IPS DF 6.9 (cell line): Measurements from ENCODE around the gene ANKRD35.
"Not testable (repeated sequence)": the region's sequence is repeated elsewhere in the genome, so short reads cannot be mapped to it uniquely, and the experiment has no call there.

Experiments
- DNase-seq: peaks from one replicate; pipeline ENCODE4 v3.0.0-alpha.2; 2013; ENCODE audit warnings: low read depth, low spot score
- H3K27ac ChIP-seq: one replicate; pipeline ENCODE4 v1.5.1; 2013; ENCODE audit warnings: low read length, control low read depth
- H3K27me3 ChIP-seq: 2 replicates; pipeline ENCODE4 v1.6.1; 2013; ENCODE audit warnings: mild to moderate bottlenecking, low read length; ENCODE audit not compliant: control insufficient read depth, insufficient read depth
- H3K36me3 ChIP-seq: 2 replicates; pipeline ENCODE4 v1.6.1; 2013; ENCODE audit warnings: low read length; ENCODE audit not compliant: control insufficient read depth, insufficient read depth
- H3K4me1 ChIP-seq: 2 replicates; pipeline ENCODE4 v1.6.1; 2013; ENCODE audit warnings: low read length; ENCODE audit not compliant: control insufficient read depth, insufficient read depth
- H3K4me3 ChIP-seq: 2 replicates; pipeline ENCODE4 v1.5.1; 2013; ENCODE audit warnings: mild to moderate bottlenecking, low read length
- H3K9me3 ChIP-seq: 2 replicates; pipeline ENCODE4 v1.6.1; 2013; ENCODE audit warnings: low read length, inconsistent platforms; ENCODE audit not compliant: control insufficient read depth, insufficient read depth
- WGBS: extraction: QIAGEN DNeasy Blood & Tissue Kit; methylation state at CpG from one replicate; pipeline ENCODE4 v1.1.7; 2013; ENCODE audit warnings: mixed read lengths, missing lambda C conversion rate; ENCODE audit not compliant: insufficient read length, insufficient coverage; 5-methylcytosine and 5-hydroxymethylcytosine counted together

The ANKRD35 gene

GRCh38 chr1:145855426-145855948 lies 30.2 kb downstream of the ANKRD35 start:
- Histone ChIP-seq H3K9me3 (no peaks in the 10 kb centered on the region), H3K27ac (no peak overlapping the region), H3K27me3 (no peaks in the 10 kb centered on the region), H3K36me3 (peaks cover 23% of the 10 kb centered on the region), H3K4me3 (no peak overlapping the region), H3K4me1 (peaks cover 2% of the 10 kb centered on the region; the same call in 1 of the 2 replicates)
- no CpG with 5 or more reads among the region's 7 CpGs for WGBS
- no peak for DNase-seq

- H3K9me3 ChIP-seq: no peaks in the 10 kb centered on the region
- H3K4me1 ChIP-seq: peaks cover 1% of the 10 kb centered on the region; the same call in 1 of the 2 replicates
- no peaks in the 10 kb centered on the region for H3K27me3 ChIP-seq
- no peak overlapping the region for H3K27ac ChIP-seq
- no peak for DNase-seq
- peaks cover 21% of the 10 kb centered on the region for H3K36me3 ChIP-seq
- H3K4me3 ChIP-seq: no peak overlapping the region
- WGBS: no CpG with 5 or more reads among the region's 15 CpGs
These were observed 36.1 kb downstream of the ANKRD35 start for GRCh38 chr1:145849356-145850160.

DNA sequence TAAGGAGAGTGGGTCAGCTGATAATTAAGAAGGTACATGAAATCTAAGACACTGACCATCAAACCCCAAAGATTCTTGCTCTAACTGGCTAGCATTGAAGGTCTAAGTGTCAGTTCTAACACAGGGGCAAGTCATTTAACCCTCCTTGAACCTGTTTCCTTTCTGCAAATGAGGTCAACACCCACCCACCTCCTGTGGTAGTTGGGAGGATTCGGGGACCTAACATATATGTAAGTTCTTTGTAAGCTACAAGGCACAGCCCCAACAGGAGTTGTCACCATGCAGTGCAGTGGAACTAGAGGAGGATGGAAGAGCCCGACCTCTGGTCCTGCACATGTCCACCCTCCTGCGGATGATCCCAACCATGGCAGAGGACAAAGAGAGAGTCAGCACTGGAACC lies 37.8 kb downstream of the ANKRD35 start:
- DNase-seq: no peak
- WGBS: no CpG with 5 or more reads among the region's 3 CpGs
- Histone ChIP-seq H3K4me3 (no peak overlapping the region), H3K4me1 (peaks cover 1% of the 10 kb centered on the region; the same call in 1 of the 2 replicates), H3K9me3 (no peaks in the 10 kb centered on the region), H3K36me3 (peaks cover 13% of the 10 kb centered on the region), H3K27me3 (no peaks in the 10 kb centered on the region), H3K27ac (no peak overlapping the region)

DNA sequence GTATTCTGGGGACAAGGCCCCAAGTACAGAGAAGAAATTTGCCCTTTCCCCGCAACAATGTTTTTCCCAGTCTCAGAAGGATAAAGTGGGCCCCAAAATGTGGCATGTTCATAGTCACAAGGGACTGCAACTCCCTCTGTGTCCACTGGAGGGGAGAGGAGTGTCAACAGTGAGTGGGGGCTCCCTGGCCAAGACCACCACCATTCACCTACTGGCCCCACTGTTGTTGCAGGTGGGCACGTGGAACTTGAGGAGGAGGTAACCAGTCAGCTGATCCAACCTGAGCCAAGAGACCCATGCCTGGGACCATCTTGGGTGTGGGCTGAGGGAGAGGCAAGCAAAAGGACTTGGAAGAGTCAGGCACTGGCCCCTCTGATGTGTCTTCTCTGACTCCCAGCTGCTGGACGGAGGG lies 39.5 kb downstream of the ANKRD35 start:
- Histone ChIP-seq H3K4me3 (peak overlapping the region; percentile 66; the same call in 1 of the 2 replicates), H3K4me1 (peaks cover 1% of the 10 kb centered on the region; the same call in 1 of the 2 replicates), H3K9me3 (no peaks in the 10 kb centered on the region), H3K27me3 (no peaks in the 10 kb centered on the region), H3K27ac (no peak overlapping the region), H3K36me3 (peaks cover 15% of the 10 kb centered on the region)
- peak; percentile 22 for DNase-seq
- no CpG with 5 or more reads among the region's 3 CpGs for WGBS

GRCh38 chr1:145845514-145846161 lies 40.0 kb downstream of the ANKRD35 start, which contains the start of gene NUDT17:
NUDT17 (plus strand) TSS chr1:145845630; CDS start chr1:145845641, 11 bp downstream.
- no CpG with 5 or more reads among the region's 50 CpGs for WGBS
- no peaks in the 10 kb centered on the region for H3K27me3 ChIP-seq
- peaks cover 19% of the 10 kb centered on the region for H3K36me3 ChIP-seq
- peaks cover 1% of the 10 kb centered on the region; the same call in 1 of the 2 replicates for H3K4me1 ChIP-seq
- H3K27ac ChIP-seq: no peak within 1 kb of the TSS
- DNase-seq: peak; percentile 52
- peak within 1 kb of the TSS; percentile 66 for H3K4me3 ChIP-seq
- no peaks in the 10 kb centered on the region for H3K9me3 ChIP-seq

DNA sequence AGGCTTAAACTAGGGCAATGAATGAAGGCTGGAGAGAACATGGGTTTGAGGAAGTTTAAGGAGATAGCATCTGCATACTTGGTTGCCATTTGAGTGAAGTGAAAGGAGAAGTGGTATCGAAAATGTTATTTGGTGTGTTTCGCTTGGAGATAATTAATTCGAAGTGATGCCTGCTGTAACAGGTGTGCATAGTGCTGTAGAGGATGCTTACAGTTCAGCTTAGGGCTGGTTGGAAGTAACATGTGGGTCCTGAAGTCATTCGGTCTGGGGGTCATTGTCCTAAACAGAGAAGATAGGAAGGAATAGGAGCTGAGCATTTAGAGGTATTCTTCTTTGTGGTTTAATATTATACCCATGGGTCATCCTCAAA lies 40.5 kb downstream of the ANKRD35 start:
- WGBS: 100% methylated on average over 3 of the region's 4 CpGs
- no peak for DNase-seq
- Histone ChIP-seq H3K27ac (no peak overlapping the region), H3K9me3 (no peaks in the 10 kb centered on the region), H3K4me1 (peaks cover 1% of the 10 kb centered on the region; the same call in 1 of the 2 replicates), H3K36me3 (peaks cover 14% of the 10 kb centered on the region), H3K4me3 (no peak overlapping the region; the same call in 1 of the 2 replicates), H3K27me3 (no peaks in the 10 kb centered on the region)

- no peaks in the 10 kb centered on the region for H3K27me3 ChIP-seq
- DNase-seq: no peak
- no peaks in the 10 kb centered on the region for H3K9me3 ChIP-seq
- WGBS: no CpG with 5 or more reads among the region's 3 CpGs
- H3K4me1 ChIP-seq: peaks cover 1% of the 10 kb centered on the region; the same call in 1 of the 2 replicates
- peaks cover 8% of the 10 kb centered on the region; the same call in 1 of the 2 replicates for H3K36me3 ChIP-seq
- no peak overlapping the region for H3K27ac ChIP-seq
- H3K4me3 ChIP-seq: no peak overlapping the region
These were observed 42.6 kb downstream of the ANKRD35 start for GRCh38 chr1:145843031-145843430.

DNA sequence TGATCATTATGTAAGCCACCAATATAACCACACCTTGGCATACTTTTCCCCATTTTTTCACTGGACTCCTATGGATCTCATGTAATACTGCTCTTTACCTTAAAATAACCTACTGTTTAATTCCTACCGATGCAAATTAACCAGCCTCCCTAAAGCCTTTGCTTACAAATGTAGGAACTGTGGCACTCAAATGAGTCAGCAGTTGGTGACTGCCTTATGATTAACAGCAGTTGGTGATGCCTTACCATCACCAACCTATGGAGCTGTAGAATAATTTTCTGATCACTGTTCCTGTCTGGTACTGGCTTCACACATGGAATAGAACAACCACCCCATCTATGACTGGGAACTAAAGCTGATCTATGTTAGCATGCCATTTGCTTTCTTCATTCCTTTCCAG lies 48.0 kb downstream of the ANKRD35 start:
- no peak for DNase-seq
- Histone ChIP-seq H3K36me3 (peaks cover 28% of the 10 kb centered on the region; the same call in 1 of the 2 replicates), H3K27me3 (no peaks in the 10 kb centered on the region), H3K4me3 (no peak overlapping the region), H3K4me1 (no peaks in the 10 kb centered on the region), H3K27ac (no peak overlapping the region), H3K9me3 (no peaks in the 10 kb centered on the region)
- no CpG with 5 or more reads among the region's 1 CpG for WGBS

DNA sequence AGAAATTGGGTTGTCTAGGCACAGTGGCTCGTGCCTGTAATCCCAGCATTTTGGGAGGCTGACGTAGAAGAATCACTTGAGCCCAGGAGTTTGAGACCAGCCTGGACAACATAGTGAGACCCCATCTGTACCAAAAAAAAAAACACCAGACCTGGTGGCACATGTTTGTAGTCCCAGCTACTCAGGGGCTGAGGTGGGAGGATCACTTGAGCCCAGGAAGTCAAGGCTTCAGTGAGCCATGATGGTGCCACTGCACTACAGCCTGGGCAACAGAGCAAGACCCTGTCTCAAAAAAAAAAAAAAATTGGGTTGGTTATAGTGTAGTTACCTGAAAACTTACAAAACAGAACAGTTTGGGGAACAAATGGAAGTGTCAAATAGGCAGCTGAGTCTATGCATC lies 54.9 kb downstream of the ANKRD35 start:
- not testable (repeated sequence) for H3K27ac ChIP-seq, H3K4me3 ChIP-seq, H3K27me3 ChIP-seq, DNase-seq, H3K4me1 ChIP-seq, H3K9me3 ChIP-seq
- peaks cover 29% of the 10 kb centered on the region; the same call in 1 of the 2 replicates for H3K36me3 ChIP-seq
- no CpG with 5 or more reads among the region's 2 CpGs for WGBS

DNA sequence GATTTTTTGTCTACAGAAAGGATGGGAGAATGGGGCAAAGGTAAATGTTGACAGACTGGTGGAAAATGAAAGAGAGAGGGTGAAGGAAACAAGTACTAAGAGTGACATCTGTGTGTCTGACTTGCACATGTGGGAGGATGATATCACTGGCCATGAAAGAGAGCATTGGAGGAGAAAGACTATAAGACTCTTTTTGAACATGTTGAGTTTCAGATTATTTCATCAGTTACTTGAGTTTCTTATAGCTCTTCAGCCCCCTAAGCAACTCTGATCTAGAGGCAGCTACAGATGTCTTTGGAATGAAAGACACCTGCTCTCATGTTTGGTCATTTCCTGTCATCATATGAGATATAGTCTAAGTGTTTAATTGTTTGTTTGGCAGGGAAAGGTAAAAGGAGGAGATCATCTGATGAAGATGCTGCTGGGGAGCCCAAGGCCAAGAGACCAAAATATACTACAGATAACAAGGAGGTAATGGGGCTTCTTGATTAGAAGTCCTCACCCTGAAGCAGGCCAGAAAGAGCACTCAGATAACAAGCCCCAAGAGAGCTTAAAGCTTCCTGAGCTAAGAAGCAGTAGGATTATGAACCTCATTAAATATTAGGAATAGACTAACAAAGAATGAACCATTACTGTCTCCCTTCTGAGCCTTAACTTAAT lies 57.2 kb downstream of the ANKRD35 start:
- Histone ChIP-seq H3K36me3 (peaks cover 21% of the 10 kb centered on the region; the same call in 1 of the 2 replicates), H3K4me3 (no peak overlapping the region), H3K27me3 (no peaks in the 10 kb centered on the region), H3K4me1 (no peaks in the 10 kb centered on the region), H3K9me3 (no peaks in the 10 kb centered on the region), H3K27ac (no peak overlapping the region)
- no peak for DNase-seq
